Left lobe of liver (tissue), 2 donors: ENCODE results near the gene MYCBP2. TPM values are rescaled to one million over a fixed set of nuclear protein-coding genes. Genes with fewer than 3 reads are reported as not detected.
A peak's percentile ranks its signal among the peaks of the same experiment; 100 is the strongest.
"Not testable (repeated sequence)": the region's sequence is repeated elsewhere in the genome, so short reads cannot be mapped to it uniquely, and the experiment has no call there.

Experiments used
- ATAC-seq: fragments of 200-7000 bp; cut with Tn5 transposase; one replicate; pipeline ENCODE4 v1.9.1; 2020; ENCODE audit warnings: mild to moderate bottlenecking, moderate library complexity
- DNase-seq: peaks from one replicate; pipeline ENCODE4 v3.0.0-alpha.2; 2020; ENCODE audit warnings: low spot score
- total RNA-seq: library from RNA; stranded (reverse); gene quantifications from one replicate; pipeline ENCODE4 v1.2.1, GENCODE V29; 2021
- donor health status: DM: no; HTN: no; CAD: no; lungs with moderate emphysema.
- donor health status: DM: no; HTN: yes; CAD: no.

Gene MYCBP2
- total RNA-seq, 1 donor from 2014 or later = 45.9 TPM

DNA sequence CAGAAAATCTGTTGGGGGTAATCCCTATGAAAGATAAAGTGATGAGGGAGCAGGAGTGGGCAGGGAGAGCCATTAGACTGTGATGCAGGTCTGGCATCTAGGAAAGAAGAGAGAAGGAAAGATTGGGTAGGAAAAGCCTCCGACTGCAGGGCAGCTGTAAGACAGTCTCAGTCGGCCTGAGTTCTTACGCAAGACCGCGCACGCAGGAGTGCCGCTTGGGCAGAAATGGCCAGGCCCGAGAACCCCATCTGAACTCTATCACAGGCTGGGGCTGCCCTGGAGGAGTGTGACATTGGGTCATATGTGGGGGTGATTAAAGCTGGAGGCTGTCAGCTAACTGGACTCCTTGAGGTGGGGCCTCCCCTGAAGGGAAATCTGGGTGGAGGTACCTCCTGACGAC is 286.1 kb downstream of the MYCBP2 start:
- DNase-seq (no peak), ATAC-seq (no peak)

DNA sequence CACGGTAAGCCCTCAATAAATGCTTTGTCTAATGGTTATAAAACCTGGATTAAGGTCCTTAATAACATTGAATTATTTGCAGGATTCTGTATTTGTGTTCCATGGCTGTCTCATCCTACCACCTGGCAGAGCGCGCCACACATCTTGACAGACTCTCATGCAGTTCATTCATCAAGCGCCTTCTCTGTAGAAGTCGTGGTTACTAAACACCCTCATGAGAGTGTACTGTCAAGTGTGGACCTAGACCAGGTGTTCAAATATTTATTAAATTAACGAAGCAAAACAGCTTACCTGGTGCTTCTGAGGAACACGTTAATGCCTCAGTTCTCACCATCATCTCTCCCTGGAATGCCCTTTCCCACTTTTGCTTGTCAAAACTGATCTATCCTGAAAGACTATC is 286.8 kb downstream of the MYCBP2 start:
- ATAC-seq (no peak), DNase-seq (no peak)

DNA sequence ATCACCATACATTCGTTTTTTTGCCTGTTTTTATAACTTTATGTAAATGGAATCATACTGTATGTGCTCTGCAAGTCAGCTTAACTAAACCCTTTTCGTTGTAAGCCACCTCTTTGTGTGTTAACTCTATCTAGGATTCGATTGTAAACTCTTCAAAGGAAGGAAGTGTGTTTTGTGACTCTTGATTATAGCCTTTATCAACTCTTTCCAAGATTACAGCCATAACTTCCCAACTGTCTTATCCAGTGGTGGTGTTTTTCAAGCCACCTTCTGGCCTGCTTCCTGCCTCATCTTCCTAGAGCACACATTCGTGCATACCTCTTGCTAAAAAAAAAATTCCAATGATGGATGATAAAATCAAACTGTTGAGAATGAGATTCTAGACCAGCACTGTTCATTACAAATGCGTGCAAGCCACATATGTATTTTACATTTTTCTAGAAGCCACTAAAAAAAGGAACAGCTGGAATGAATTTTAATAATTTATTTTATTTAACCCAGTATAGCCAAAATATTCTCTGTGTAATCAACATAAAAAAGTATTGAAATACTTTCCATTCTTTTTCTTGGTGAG is 287.9 kb downstream of the MYCBP2 start:
- no peak for ATAC-seq

DNA sequence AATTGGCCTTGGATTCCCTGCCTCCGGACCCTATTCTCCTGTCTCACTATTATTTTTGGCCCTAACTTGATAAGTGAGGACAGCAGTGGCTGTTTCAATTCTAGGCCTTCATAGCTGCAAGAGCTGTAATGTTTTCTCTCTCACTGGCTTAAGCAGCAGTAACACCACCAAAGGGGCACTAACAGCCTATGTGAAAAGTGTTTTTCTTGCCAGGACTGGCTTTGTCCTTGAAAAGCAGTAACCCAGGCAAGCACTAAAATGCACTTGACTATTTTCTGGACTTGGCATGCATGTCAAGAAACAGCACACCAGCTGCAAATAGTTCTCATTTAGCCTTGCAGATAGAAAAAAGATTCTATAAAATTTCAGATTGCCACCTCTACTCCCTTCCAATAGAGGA is 290.6 kb downstream of the MYCBP2 start:
- ATAC-seq (no peak), DNase-seq (no peak)

More for the DNA sequence above, 287.9 kb downstream of the MYCBP2 start:
- DNase-seq = no peak

DNA sequence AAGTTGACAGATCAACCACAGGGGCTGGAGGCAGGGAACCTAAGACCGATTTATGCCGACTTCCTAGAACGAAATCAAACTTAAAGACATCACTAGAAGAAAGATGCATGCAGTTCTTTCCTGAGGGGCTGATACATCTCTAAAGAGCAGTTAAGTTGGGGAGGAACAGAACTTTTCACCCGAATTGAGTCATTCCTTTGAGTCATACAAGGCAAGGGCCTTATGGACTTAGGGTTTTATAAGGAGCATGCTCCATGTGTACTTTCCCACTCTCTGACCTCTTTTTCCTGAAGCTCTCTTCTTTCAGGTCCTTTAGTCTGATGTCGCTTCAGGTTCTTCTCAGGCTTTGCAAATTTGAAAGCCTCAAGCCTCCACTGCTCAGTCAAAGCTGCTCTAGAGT is 292.0 kb downstream of the MYCBP2 start:
- DNase-seq (no peak), ATAC-seq (no peak)

DNA sequence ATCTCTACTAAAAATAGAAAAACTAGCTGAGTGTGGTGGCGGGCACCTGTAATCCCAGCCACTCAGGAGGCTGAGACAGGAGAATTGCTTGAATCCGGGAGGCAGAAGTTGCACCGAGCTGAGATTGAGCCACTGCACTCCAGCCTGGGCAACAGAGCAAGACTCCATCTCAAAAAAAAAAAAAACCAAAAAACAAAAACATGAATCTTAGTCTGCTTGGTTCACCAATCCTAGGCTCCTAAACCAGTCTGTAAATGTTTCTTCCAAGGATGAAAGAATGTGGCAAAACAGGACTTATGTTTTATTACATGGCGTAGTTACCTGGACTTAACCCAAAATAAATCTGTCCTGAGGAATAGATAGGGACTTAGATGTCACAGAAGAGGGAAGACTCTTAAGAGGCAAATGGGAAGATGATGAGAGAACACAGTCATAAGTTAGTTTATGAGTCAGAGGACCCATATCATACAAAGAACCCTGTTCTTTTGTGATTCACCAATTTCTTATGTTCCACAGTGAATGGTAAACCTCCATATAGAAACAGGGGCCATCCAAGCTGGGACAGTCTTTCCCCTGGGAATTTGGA is 293.1 kb downstream of the MYCBP2 start:
- no peak for DNase-seq
- no peak for ATAC-seq

DNA sequence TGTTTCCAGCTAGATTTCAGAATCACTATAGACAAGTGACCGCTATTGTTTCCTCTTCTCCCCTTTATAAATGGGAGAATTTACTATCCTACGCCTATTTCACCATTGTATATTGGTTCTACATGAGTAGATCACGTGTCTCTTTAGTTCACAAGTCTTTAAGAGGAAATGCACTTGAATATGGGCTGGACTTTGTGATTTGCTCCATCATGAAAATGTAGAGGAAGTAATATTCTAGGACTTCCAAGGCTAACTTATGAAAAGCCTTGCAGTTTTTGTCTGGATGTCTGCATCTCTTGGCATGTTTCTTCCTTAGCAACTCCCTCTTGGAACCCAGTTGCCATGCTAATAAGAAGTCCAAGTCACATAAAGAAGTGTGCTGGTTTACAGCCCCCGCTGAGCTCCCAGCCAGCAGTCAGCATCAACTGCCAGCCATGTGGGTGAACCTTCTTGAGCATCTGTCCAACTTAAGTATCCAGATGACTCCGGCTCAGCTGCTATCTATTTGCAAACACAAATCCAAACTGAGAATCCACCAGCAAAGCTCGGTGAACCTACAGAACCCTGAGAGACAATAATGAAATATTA is 295.1 kb downstream of the MYCBP2 start:
- ATAC-seq (no peak), DNase-seq (no peak)

DNA sequence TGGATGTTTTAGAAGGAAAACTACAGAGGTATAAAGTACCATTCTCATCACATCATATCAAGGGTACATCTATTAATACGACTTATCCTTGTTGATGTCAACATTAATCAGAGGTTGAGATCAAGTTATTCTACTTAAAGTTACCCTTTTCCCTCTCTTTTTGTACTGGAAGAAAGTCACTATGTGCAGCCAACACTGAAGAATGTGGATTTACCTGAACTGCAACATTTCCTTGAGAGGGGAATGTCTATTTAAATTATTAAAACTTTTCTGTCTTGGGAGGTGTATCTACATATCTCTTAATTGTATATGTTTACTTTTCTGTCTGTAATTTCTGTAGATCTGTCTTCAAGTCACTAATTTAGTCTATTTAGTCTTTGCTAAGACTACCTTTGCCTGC is 297.5 kb downstream of the MYCBP2 start:
- ATAC-seq (no peak), DNase-seq (no peak)

DNA sequence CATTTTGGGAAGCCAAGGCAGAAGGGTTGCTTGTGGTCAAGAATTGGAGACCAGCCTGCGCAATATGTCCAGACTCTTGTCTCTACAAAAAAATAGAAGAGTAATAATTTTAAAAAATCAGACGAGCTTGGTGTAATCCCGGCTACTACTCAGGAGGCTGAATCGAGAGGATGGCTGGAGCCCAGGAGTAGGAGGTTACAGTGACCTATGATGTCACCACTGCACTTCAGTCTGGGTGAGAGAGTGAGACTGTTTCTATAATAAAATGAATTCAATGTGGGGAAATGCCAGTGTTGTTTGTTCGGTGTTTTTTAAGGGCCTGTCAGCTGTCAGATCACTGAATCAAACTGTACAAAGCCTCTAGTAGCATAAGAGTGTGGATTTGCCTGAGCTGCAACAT is 298.7 kb downstream of the MYCBP2 start:
- no peak for ATAC-seq
- DNase-seq = no peak

DNA sequence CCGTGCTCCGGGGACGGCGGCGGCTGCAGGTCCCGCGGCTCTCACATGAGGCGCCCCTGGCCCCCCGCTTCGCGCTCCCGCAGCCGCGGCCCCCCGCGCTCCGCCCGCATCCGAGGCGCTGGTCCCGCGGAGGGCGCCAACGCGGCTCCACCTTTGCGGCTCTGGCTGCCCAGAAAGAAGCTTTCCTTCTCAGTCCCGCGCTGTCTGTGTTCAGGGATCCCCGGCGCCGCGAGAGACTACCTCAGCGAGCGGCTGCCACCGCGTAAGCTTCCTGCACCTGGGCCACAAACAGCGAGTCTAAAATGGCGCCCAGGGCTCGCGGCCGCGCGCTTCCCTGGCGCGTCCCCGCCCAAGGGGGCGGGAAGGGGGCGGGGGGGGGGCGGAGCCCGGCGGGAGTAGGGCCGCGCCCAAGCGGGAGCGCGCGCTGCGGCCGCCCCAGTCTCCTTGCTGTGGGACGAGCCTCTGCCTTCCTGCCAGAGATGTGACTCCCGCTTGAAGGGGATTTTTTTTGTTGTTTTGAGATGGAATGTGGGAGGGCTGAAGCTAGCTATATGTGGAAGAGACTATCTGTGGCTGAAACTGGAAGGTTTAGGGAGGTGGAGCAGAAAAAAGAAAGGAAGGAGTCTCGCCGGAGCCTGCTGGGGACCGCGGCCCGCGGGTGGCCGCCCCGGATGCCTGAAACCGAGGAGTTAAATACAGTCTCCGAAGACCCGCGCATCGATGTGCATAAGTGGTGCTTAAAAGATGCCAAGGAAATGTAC is 299.9 kb downstream of the MYCBP2 start, which contains the start of gene FBXL3:
TSS of gene FBXL3 (minus strand) at position 299 of the 761 bp plus-strand sequence. CDS start 5,299 bp downstream, outside the sequence.
- DNase-seq = peak; percentile 86
- ATAC-seq = peak; percentile 87

DNA sequence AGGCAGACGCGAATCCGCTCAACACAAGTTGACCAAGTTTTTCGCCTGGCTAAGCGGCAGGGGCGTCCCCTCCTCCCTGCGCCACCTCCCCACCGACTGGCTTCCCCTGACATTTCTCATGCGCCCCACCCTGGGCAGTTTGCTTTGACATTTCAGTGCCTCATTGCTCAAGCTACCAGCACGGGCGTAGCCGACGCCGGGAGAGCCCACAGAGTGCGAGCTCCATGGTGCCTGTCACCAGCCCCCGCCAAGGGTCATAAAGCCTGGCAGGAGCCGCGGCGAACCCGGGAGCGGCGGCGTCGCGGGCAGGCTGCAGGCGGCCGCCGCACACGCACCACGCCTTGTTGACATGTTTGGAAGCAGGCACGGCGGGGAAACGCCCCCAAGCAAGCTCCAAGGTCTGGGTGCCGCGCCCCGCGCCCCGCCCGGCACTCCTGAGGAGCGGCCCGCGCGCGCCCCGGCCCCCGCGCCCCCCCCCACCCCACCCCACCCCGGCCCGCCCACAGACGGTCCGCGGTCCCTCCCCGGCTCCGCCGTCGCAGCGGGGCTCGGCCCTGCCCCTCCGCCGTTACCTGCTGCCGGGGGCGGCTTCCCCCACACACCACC is 300.5 kb downstream of the MYCBP2 start:
- ATAC-seq = peak; percentile 84
- peak; percentile 90 for DNase-seq

DNA sequence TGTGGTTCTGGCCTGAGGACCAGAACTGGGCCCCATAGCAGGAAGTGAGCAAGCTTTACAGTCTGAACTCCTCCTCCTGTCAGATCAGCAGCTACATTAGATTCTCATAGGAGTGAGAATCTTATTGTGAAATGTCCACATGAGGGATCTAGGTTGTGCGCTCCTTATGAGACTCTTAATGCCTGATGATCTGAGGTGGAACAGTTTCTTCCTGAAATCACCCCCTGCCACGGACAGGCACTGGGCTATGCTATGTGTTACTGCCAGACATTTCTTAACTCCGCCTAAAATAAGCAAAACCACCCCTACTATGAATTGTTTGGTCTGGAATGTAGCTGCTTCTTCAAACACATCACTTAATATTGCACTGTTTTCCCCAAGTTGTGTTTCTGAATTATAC is 304.6 kb downstream of the MYCBP2 start:
- no peak for ATAC-seq

DNA sequence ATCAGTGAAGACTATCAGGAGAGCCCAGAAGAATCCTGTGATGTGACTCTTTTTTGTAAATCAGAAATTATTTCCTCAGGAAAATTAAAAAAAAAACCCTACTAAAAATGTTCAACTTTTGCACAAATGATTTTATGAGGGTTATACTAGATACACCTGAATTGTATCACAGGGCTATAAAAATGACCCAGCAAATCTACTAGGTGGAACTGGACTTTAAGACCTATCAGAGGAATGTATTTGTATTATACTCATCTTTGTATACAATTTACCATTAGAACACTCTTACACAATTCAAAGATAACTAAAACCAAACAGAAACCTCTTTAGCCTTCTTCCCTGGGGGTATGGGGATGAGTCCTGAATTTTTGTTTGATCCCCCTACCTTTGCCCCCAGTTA is 307.1 kb downstream of the MYCBP2 start:
- DNase-seq (no peak), ATAC-seq (no peak)

More for the DNA sequence above, 304.6 kb downstream of the MYCBP2 start:
- no peak for DNase-seq

DNA sequence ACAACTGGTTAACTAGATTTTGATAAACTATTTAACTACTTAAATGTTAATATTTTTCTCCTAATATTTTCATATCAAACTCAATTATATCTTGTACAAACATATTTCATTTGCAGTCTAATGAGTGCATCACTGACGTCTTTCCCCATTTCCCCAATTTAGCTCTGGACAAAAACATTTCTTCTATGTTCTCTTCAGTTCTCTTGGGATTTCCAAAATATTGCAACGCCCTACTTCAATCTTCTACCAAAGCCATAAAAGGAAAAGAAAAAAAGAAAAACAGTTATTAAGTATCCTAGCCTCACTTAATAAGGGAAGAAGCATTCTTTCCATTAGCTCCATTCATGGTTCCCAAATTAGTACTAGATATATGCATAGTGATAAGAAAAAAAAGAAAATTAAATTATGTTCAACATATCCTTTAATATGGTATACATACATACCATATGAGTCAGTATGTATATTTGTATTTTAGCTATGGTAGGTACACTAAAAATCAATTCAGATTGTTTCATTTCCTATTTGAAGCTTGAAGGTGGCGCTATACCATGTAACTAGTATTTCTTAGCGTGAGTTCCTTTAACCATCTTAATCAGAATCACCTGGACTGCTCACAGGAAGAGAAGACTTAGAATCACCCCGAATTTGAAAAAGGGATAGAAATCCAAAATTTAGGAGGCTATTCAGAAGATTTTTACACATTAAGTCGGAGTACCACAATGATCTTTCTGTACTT is 309.8 kb downstream of the MYCBP2 start:
- no peak for ATAC-seq
- DNase-seq = no peak

DNA sequence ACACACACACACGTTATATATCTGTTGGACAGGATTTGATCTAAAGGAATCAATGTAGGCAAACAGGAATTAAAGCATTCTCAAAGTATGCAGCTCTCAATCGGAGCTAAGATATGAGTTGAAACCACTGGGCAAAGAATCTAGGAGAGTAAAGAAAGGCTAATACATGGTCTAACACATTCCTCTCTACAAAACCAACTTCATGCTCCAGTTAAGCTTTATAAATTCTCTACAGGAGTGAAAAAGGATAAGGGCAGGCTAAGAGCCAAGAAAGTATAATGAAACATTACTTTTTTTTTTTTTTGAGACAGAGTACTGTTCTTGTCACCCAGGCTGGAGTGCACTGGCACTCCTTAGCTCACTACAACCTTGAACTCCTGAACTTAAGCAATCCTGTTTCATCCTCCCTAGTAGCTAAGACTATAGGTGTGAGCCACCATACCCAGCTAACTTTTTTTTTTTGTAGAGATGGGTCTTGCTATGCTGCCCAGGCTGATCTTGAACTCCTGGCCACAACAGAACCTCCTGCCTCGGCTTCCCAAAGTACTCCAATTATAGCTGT is 310.6 kb downstream of the MYCBP2 start:
- DNase-seq = no peak
- ATAC-seq = no peak

DNA sequence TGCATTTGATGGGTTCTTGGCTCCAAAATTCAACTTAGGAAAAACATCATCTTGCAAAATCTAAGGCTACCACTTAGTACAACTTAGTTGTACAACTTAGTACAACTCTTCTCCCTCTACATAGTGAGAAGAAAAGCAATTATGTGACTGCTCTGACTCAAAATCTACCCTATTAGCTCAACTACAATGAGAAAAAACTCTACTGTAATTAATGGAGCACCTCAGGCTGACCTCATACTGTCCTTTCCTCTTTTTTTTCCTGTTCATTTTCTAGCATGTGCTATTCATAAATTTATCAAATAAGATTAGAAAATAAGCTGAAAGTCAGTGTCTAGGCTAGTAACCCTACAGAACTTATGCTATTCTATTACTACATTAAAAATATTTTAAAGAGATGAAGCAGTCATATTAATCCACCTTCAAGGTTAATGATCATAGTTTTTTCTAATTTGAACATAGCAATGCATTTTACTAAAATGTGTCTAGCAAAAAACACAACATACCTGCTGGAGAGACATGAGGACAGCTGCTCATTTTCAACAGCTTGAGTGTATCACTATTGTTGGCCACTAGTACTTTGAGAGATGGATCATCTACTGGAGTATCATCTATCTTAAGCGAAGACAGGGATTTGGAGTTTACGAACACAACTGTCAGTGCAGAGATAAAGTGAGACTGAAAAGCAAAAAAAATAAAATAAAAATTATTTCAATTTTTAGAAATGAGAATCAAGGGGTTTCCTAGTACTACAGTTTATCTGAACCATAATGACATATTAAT is 311.8 kb downstream of the MYCBP2 start:
- ATAC-seq (no peak), DNase-seq (no peak)

DNA sequence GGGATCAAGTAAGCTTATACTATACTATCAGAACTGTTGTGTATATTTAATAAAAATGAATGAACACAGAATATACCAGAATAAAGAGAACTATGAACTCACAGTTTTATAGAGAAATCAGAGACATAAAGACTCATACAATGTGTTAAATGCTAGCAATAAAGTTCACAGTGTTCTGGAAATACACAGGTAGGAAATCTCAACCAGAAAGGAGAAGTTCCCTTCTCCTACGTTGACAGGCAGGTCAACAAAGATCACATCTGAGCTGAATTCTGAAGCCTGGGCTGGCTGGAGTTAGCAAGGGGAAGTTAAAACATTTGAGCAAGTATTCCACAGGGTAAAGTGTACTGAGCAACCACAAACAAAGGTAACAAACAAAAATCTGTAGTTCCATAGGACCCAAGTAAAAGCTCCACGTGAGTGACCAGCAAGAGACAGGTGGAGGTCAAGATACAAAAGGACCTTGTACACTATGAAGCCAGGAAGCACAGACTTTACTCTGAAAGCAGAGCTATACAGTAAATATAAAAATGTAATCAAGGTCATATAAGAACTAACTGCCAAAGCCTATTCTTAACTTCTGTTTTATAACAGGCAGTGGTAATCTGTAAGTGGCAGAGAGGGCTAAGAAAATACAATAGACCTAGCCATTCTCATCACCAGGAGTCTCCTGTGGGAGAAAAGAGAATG is 312.9 kb downstream of the MYCBP2 start:
- ATAC-seq = no peak
- no peak for DNase-seq

DNA sequence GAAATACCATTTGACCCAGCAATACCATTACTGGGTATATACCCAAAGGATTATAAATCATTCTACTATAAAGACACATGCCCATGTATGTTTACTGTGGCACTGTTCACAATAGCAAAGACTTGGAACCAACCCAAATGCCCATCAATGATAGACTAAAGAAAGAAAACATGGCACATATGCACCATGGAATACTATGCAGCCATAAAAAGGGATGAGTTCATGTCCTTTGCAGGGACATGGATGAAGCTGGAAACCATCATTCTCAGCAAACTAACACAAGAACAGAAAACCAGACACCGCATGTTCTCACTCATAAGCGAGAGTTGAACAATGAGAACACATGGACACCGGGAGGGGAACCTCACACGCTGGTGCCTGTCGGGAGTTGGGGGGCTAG is 317.2 kb downstream of the MYCBP2 start:
- not testable (repeated sequence) for ATAC-seq, DNase-seq

DNA sequence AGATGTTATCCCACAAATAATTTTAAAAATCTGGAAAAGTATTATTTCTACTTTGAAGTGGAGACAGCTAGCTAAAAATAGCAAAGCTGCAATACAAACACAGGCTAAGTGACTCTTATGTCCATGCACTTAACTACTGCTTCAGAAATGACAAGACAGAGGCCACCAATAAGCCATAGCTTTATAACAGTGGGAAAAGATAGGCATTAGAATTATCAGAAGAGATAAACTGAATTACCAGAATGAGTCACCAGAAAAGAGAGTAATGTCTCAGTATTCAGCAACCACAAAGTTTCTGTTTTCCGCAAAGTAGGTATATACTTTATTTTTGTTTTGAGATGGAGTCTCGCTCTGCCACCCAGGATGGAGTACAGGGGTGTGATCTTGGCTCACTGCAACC is 317.9 kb downstream of the MYCBP2 start:
- ATAC-seq (no peak), DNase-seq (no peak)
